Cardiac muscle cell (in vitro differentiated cells and primary cell): ENCODE data around the gene CGB8. TPM values are rescaled to one million over a fixed set of nuclear protein-coding genes. Genes with fewer than 3 reads are reported as not detected.

ENCODE experiments used
- DNase-seq, 2 donors: peaks; one replicate each; pipeline versions ENCODE4 v3.0.0 to v3.0.0-alpha.2; 2010 to 2017; ENCODE audit warnings: low read depth in 1 of 2, low spot score in 1 of 2
- H3K27ac ChIP-seq: fragments of 200-600 bp; sonication (generic); 2 replicates; pipeline ENCODE4 v1.5.1; 2016
- H3K27me3 ChIP-seq: fragments of 200-600 bp; sonication (generic); 2 replicates; pipeline ENCODE4 v1.6.0; 2016; ENCODE audit warnings: control low read depth
- H3K36me3 ChIP-seq: fragments of 200-600 bp; sonication (generic); 2 replicates; pipeline ENCODE4 v1.5.1; 2016; ENCODE audit warnings: control low read depth
- H3K4me1 ChIP-seq: fragments of 200-600 bp; sonication (generic); 2 replicates; pipeline ENCODE4 v1.8.1; 2017; ENCODE audit warnings: low read depth, mild to moderate bottlenecking, mixed run types
- H3K4me3 ChIP-seq: fragments of 200-600 bp; sonication (generic); 2 replicates; pipeline ENCODE4 v1.5.1; 2016; ENCODE audit warnings: mild to moderate bottlenecking
- H3K9me3 ChIP-seq: fragments of 200-600 bp; sonication (generic); 2 replicates; pipeline ENCODE4 v1.5.1; 2017; ENCODE audit warnings: low read depth, mild to moderate bottlenecking, control low read depth
- polyA plus RNA-seq: library from polyadenylated mRNA; unstranded; fragments of >200 nt; fragmentation: Nextera tagmentation; extraction: Ambion mirVana; gene quantifications from 2 replicates; pipeline ENCODE4 v1.2.1, GENCODE V29; 2016
- total RNA-seq: library from RNA; depleted of rRNA; stranded (reverse); fragments of >200 nt; gene quantifications from 2 replicates; pipeline ENCODE4 v1.2.3, GENCODE V29; 2016
- TF ChIP-seq, protein P1 (sequence below): IDR thresholded peaks from 2 replicates; pipeline ENCODE4 v1.5.1; 2012; ENCODE audit warnings: low read depth, mild to moderate bottlenecking, low read length

CGB8 gene
- total and polyA plus RNA-seq, 2 experiments from 2014 or later, result not detected

DNA sequence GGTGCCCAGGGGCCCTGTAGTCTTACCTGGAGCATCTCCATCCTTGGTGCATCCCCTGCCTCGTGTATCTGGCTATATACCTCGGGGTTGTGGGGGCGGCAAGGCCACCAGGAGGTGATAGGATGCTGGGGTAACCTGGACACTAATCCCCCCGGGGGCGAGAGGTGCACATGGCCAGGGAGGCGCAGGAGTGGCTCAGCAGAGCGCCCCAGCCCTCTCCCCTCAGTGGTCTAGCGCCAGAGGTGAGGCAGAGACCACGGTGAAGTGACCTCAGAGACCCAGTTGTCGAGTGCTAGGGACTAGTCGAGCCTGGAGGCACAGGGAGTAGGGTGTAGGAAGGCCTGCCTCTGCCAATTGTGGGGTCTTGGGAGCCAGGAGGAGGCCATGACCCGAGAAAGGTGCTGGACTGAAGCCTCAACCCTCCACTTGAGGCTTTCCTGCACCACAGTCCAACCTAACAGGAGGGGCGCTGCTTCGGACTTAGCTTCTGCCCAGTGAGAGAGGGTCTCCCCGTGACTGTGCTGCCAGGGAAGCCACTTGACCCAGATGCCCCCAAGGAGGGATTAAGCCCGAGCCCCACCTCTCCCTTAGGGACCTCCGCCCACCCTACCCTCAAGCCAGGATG is 31.8 kb downstream of the CGB8 start, which contains the start of gene LHB:
Gene LHB, minus strand, starts transcription at position 51 of the 625 bp plus-strand sequence. Its CDS starts 10 bp downstream, at position 41.
- no peaks in the 10 kb centered on the region for H3K27me3 ChIP-seq
- no peaks in the 10 kb centered on the region for H3K9me3 ChIP-seq
- TF ChIP-seq, protein P1, sequence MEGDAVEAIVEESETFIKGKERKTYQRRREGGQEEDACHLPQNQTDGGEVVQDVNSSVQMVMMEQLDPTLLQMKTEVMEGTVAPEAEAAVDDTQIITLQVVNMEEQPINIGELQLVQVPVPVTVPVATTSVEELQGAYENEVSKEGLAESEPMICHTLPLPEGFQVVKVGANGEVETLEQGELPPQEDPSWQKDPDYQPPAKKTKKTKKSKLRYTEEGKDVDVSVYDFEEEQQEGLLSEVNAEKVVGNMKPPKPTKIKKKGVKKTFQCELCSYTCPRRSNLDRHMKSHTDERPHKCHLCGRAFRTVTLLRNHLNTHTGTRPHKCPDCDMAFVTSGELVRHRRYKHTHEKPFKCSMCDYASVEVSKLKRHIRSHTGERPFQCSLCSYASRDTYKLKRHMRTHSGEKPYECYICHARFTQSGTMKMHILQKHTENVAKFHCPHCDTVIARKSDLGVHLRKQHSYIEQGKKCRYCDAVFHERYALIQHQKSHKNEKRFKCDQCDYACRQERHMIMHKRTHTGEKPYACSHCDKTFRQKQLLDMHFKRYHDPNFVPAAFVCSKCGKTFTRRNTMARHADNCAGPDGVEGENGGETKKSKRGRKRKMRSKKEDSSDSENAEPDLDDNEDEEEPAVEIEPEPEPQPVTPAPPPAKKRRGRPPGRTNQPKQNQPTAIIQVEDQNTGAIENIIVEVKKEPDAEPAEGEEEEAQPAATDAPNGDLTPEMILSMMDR, result no peak
- peak within 1 kb of the TSS; percentile 10 for H3K4me3 ChIP-seq
- DNase-seq, result no peak
- H3K4me1 ChIP-seq, result no peaks in the 10 kb centered on the region
- no peak within 1 kb of the TSS for H3K27ac ChIP-seq
- H3K36me3 ChIP-seq, result peaks cover 8% of the 10 kb centered on the region

DNA sequence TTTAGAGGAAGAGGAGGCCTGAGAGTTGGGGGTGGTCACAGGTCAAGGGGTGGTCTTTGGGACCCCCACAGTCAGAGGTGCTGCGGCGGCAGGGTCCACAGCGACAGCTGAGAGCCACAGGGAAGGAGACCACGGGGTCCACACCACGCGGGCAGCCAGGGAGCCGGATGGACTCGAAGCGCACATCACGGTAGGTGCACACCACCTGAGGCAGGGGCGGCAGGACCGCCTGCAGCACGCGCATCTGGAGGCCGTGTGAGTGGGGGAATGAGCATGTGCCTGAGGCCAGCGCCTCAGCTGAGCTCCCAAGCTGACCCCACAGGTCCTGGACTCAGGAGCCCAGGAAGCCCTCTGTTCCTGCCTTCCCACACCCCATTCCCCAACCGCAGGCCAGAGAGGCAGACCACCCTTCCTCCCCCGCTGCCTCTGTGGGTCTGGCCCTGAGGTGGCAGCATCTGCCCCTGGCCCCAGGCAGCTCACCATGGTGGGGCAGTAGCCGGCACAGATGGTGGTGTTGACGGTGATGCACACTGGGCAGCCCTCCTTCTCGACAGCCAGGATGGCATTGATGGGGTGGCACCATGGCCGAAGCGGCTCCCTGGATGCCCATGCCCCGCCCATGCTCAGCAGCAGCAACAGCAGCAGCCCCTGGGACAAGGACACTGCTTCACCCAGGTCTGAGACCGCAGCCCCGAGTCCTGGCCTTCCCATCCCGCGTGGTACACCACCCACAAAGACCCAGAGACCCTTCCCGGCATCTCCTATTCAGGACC is 32.7 kb downstream of the CGB8 start:
- no peak for DNase-seq
- no peaks in the 10 kb centered on the region for H3K4me1 ChIP-seq
- H3K36me3 ChIP-seq, result peaks cover 9% of the 10 kb centered on the region
- H3K4me3 ChIP-seq, result no peak overlapping the region
- H3K27me3 ChIP-seq, result no peaks in the 10 kb centered on the region
- no peak overlapping the region for H3K27ac ChIP-seq
- TF ChIP-seq, protein P1, result no peak
- H3K9me3 ChIP-seq, result no peaks in the 10 kb centered on the region

DNA sequence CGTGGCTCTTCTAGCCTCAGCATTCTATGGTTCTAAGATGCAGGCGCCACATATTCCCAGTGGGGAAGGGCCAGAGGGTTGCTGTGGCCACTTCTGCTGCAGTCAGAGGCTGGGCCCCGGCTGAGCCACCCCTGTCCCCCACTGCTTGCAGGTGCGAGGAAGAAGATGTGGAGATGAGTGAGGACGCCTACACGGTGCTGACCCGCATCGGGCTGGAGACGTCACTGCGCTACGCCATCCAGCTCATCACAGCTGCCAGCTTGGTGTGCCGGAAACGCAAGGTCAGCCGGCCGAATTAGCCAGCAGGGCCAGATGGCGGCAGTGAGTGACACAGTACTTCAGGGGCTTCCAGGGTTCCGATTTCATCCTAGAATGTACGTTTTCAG is 34.0 kb downstream of the CGB8 start:
- Histone ChIP-seq H3K9me3 (no peaks in the 10 kb centered on the region), H3K27me3 (no peaks in the 10 kb centered on the region), H3K4me1 (no peaks in the 10 kb centered on the region), H3K36me3 (peaks cover 14% of the 10 kb centered on the region), H3K27ac (no peak overlapping the region), H3K4me3 (no peak overlapping the region)
- TF ChIP-seq, protein P1, result no peak
- DNase-seq, result no peak

DNA sequence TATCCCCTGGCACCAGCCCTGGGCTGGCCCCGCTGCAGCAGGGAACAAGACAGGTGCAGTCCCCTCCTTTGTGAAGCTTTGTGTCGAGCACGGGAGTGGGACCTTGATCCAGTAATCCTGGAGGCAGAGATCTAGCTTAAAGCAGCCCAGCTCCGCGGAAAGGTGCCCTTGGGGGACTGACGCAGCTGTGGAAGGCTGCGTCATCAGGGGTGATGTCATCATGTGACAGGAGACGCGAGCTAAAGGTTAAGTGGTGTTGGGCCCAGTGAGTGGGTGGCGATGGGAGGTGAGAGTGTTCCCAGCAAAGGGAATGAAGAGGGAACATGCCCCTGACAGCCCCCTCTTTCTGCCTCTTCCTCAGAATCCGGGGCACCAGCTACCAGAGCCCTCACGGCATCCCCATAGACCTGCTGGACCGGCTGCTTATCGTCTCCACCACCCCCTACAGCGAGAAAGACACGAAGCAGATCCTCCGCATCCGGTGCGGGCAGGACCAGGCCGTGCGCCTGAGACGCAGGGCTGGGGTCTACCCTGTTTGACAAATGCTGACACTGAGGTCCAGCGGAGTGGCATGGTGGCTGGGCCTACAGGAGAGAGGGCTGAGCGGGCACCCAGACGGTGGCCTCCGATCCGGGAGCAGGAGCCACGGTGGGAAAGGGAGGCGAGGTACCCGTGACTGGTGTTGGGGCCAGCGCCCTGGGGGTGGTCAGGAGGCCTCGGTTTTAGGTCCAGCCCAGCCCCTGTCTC is 34.6 kb downstream of the CGB8 start:
- Histone ChIP-seq H3K4me3 (no peak overlapping the region), H3K36me3 (peaks cover 14% of the 10 kb centered on the region), H3K4me1 (no peaks in the 10 kb centered on the region), H3K27me3 (no peaks in the 10 kb centered on the region), H3K9me3 (no peaks in the 10 kb centered on the region), H3K27ac (no peak overlapping the region)
- TF ChIP-seq, protein P1, result no peak
- no peak for DNase-seq

DNA sequence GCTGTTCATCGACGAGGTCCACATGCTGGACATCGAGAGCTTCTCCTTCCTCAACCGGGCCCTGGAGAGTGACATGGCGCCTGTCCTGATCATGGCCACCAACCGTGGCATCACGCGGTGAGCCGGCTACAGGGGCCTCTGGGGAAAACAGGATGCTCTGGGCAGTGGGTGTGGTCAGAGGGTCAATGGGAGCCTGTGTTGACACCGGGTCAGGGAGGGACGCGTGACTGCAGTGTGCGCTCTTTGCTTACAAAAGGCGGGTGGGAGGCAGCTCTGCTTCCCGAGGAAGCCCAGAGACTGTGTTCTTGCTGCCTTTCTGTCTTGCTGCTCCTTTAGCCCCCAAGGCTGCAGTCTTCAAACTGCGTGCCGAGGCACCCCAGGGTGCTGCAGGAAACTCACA is 37.7 kb downstream of the CGB8 start:
- Histone ChIP-seq H3K4me1 (no peaks in the 10 kb centered on the region), H3K4me3 (no peak overlapping the region), H3K36me3 (peaks cover 18% of the 10 kb centered on the region), H3K27me3 (no peaks in the 10 kb centered on the region), H3K9me3 (no peaks in the 10 kb centered on the region), H3K27ac (no peak overlapping the region)
- no peak for DNase-seq
- TF ChIP-seq, protein P1, result no peak
